Gastroesophageal sphincter (tissue), 4 donors: ENCODE measurements around the gene CNIH4. TPM values are rescaled to one million over a fixed set of nuclear protein-coding genes. Genes with fewer than 3 reads are reported as not detected.

Source experiments
- ATAC-seq: fragments of 150-250 bp; one replicate; pipeline ENCODE4 v1.9.1; 2016; ENCODE audit warnings: mild to moderate bottlenecking, moderate library complexity
- H3K27ac ChIP-seq, 4 donors: fragments of 200-600 bp; sonication (generic) in 3 of 4; 1 replicate in 3 of 4; 2 replicates in 1 of 4; pipeline ENCODE4 v1.5.1; 2016 to 2019
- H3K27me3 ChIP-seq: fragments of 200-600 bp; sonication (generic); one replicate; pipeline ENCODE4 v1.5.1; 2019
- H3K36me3 ChIP-seq, 2 donors: fragments of 200-600 bp; sonication (generic); one replicate each; pipeline ENCODE4 v1.5.1; 2019; ENCODE audit warnings: control low read depth in 1 of 2
- H3K4me1 ChIP-seq, 3 donors: fragments of 200-600 bp; sonication (generic); 1 replicate in 2 of 3; 2 replicates in 1 of 3; pipeline ENCODE4 v1.5.1; 2016 to 2019; ENCODE audit warnings: control low read depth in 2 of 3
- H3K4me3 ChIP-seq, 2 donors: fragments of 200-600 bp; sonication (generic); one replicate each; pipeline ENCODE4 v1.5.1; 2019; ENCODE audit warnings: mild to moderate bottlenecking in 1 of 2, moderate library complexity in 1 of 2
- H3K9me3 ChIP-seq, 3 donors: fragments of 200-600 bp; sonication (generic); one replicate each; pipeline ENCODE4 v1.5.1; 2017 to 2019; ENCODE audit warnings: control low read depth in 2 of 3
- CTCF ChIP-seq, 4 experiments: fragments of 200-600 bp in 2 of 4; fragments of 450-650 bp in 2 of 4; sonication (generic) in 1 of 4; IDR thresholded peaks; one replicate each; pipeline ENCODE4 v1.5.1; 2017 to 2019; ENCODE audit warnings: antibody characterized with exemption in 4 of 4, mild to moderate bottlenecking in 2 of 4, moderate library complexity in 2 of 4
- EP300 ChIP-seq: sonication (generic); formaldehyde crosslinking; IDR thresholded peaks from one replicate; pipeline ENCODE4 v1.6.1; 2017; ENCODE audit warnings: antibody characterized with exemption, mild to moderate bottlenecking
- POLR2A ChIP-seq, 2 donors: fragments of 450-650 bp; IDR thresholded peaks; one replicate each; pipeline ENCODE4 v1.6.1; 2017; ENCODE audit warnings: antibody characterized with exemption in 2 of 2, mild to moderate bottlenecking in 2 of 2, moderate library complexity in 1 of 2
- POLR2AphosphoS5 ChIP-seq: sonication (generic); formaldehyde crosslinking; IDR thresholded peaks from one replicate; pipeline ENCODE4 v1.6.1; 2017; ENCODE audit warnings: antibody characterized with exemption
- WGBS, 2 donors: methylation state at CpG; one replicate each; pipeline ENCODE4 v1.1.5; 2018; ENCODE audit warnings: low coverage in 1 of 2; 5-methylcytosine and 5-hydroxymethylcytosine counted together
- total RNA-seq, 4 donors: library from RNA; depleted of rRNA; stranded (reverse); fragments of >200 nt; gene quantifications; one replicate each; pipeline ENCODE4 v1.1.0, GENCODE V29; 2016

CNIH4 gene
- total RNA-seq, 4 donors from 2014 or later: 35.3 to 63.4 (median 41.5) TPM

GRCh38 chr1:224321706-224322105, 35.0 kb upstream of the CNIH4 start:
- TF ChIP-seq POLR2A (IDR thresholded peaks at IDR 0.05) (no peak), POLR2AphosphoS5 (no peak), EP300 (no peak)
- 89 to 100% methylated on average over 2 of the region's 2 CpGs for WGBS, 2 donors
- H3K27me3 ChIP-seq: no peaks in the 10 kb centered on the region
- ATAC-seq: no peak
- no peak overlapping the region for H3K27ac ChIP-seq
- no peak overlapping the region for H3K4me3 ChIP-seq
- peaks cover 0 to 48% of the 10 kb centered on the region in 2 donors for H3K36me3 ChIP-seq
- H3K4me1 ChIP-seq: no peaks in the 10 kb centered on the region
- no peaks in the 10 kb centered on the region for H3K9me3 ChIP-seq

- H3K36me3 ChIP-seq: peaks cover 0 to 35% of the 10 kb centered on the region in 2 donors
- H3K27ac ChIP-seq: no peak overlapping the region
- 63 to 100% methylated on average over 1 of the region's 1 CpG for WGBS, 2 donors
- no peak overlapping the region for H3K4me3 ChIP-seq
- TF ChIP-seq POLR2A (IDR thresholded peaks at IDR 0.05) (no peak), POLR2AphosphoS5 (no peak), CTCF (IDR thresholded peaks at IDR 0.05) (no peak), EP300 (no peak)
- no peak for ATAC-seq
- H3K4me1 ChIP-seq: peaks cover 4 to 29% (median 16%) of the 10 kb centered on the region in 3 donors
- H3K9me3 ChIP-seq: no peaks in the 10 kb centered on the region
- no peaks in the 10 kb centered on the region for H3K27me3 ChIP-seq
Measured at GRCh38 chr1:224325959-224326358, 30.7 kb upstream of the CNIH4 start.

GRCh38 chr1:224328644-224329043, 28.0 kb upstream of the CNIH4 start:
- no peaks in the 10 kb centered on the region for H3K9me3 ChIP-seq
- H3K27me3 ChIP-seq: no peaks in the 10 kb centered on the region
- peaks cover 0 to 22% of the 10 kb centered on the region in 2 donors for H3K36me3 ChIP-seq
- H3K4me1 ChIP-seq: peaks cover 4 to 32% (median 18%) of the 10 kb centered on the region in 3 donors
- TF ChIP-seq EP300 (no peak), POLR2AphosphoS5 (no peak), POLR2A (IDR thresholded peaks at IDR 0.05) (no peak), CTCF (IDR thresholded peaks at IDR 0.05) (no peak)
- no peak for ATAC-seq
- WGBS, 2 donors: 40 to 83% methylated on average over 2 to 6 of the region's 6 CpGs
- no peak overlapping the region for H3K27ac ChIP-seq
- peak overlapping the region in 1 of 2 donors; percentile 84 for H3K4me3 ChIP-seq

- Histone ChIP-seq H3K4me3 (peak overlapping the region; percentile 65 to 84), H3K4me1 (peaks cover 4 to 32% (median 18%) of the 10 kb centered on the region in 3 donors), H3K9me3 (no peaks in the 10 kb centered on the region), H3K27ac (peak overlapping the region; percentile 54 to 92 (median 90)), H3K27me3 (no peaks in the 10 kb centered on the region), H3K36me3 (peaks cover 0 to 14% of the 10 kb centered on the region in 2 donors)
- WGBS, 2 donors: 0 to 2% methylated on average over 4 to 5 of the region's 7 CpGs
- ATAC-seq: no peak
- TF ChIP-seq EP300 (no peak), POLR2AphosphoS5 (no peak), CTCF (IDR thresholded peaks at IDR 0.05) (no peak), POLR2A (IDR thresholded peaks at IDR 0.05) (no peak)
Measured at GRCh38 chr1:224329484-224329841, 27.2 kb upstream of the CNIH4 start.

GRCh38 chr1:224329842-224330753, 26.6 kb upstream of the CNIH4 start, which contains the start of gene NVL:
NVL (minus strand) TSS chr1:224330172; CDS start chr1:224330127, 45 bp downstream.
- H3K27me3 ChIP-seq: no peaks in the 10 kb centered on the region
- H3K4me3 ChIP-seq: peak within 1 kb of the TSS; percentile 65 to 84
- peak; percentile 95 for ATAC-seq
- 0% methylated on average over 6 to 23 of the region's 52 CpGs for WGBS, 2 donors
- H3K27ac ChIP-seq: peak within 1 kb of the TSS; percentile 54 to 92 (median 90)
- H3K9me3 ChIP-seq: no peaks in the 10 kb centered on the region
- H3K4me1 ChIP-seq: peaks cover 4 to 32% (median 18%) of the 10 kb centered on the region in 3 donors
- TF ChIP-seq POLR2AphosphoS5: peak; percentile 70
- TF ChIP-seq POLR2A (IDR thresholded peaks at IDR 0.05): peak in 1 of 2 donors; percentile 51
- TF ChIP-seq EP300: peak; percentile 9
- no peak for TF ChIP-seq CTCF (IDR thresholded peaks at IDR 0.05)
- H3K36me3 ChIP-seq: peaks cover 0 to 8% of the 10 kb centered on the region in 2 donors
